LNCaP clone FGC (cell line): Measurements from ENCODE around the gene UBE2E1.
A peak's percentile ranks its signal among the peaks of the same experiment; 100 is the strongest.

Experiments
- DNase-seq: peaks from one replicate; pipeline ENCODE4 v3.0.0-alpha.2; 2011; ENCODE audit warnings: low read depth
- H3K4me3 ChIP-seq: 2 replicates; pipeline ENCODE4 v1.5.1; 2011; ENCODE audit warnings: mild to moderate bottlenecking, low read depth, low read length, control low read depth
- TF ChIP-seq, protein P1 (sequence below): IDR thresholded peaks from 2 replicates; pipeline ENCODE4 v1.5.1; 2012; ENCODE audit warnings: mild to moderate bottlenecking; ENCODE audit not compliant: control insufficient read depth, insufficient read depth; ENCODE audit errors: extremely low read depth

The UBE2E1 gene

DNA sequence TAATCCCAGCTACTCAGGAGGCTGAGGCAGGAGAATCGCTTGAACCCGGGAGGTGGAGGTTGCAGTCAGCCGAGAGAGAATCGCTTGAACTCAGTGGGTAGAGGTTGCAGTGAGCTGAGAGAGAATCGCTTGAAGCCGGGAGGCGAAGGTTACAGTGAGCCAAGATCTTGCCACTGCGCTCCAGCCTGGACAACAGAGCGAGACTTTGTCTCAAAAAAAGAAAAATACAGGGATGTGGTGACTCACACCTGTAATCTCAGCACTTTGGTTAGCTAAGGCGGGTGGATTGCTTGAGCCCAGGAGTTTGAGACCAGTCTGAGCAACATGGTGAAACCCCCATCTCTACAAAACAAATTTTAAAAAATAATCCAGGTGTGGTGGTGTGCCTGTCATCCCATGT is 26.8 kb downstream of the UBE2E1 start:
- H3K4me3 ChIP-seq, result no peak overlapping the region
- no peak for DNase-seq
- TF ChIP-seq, protein P1, sequence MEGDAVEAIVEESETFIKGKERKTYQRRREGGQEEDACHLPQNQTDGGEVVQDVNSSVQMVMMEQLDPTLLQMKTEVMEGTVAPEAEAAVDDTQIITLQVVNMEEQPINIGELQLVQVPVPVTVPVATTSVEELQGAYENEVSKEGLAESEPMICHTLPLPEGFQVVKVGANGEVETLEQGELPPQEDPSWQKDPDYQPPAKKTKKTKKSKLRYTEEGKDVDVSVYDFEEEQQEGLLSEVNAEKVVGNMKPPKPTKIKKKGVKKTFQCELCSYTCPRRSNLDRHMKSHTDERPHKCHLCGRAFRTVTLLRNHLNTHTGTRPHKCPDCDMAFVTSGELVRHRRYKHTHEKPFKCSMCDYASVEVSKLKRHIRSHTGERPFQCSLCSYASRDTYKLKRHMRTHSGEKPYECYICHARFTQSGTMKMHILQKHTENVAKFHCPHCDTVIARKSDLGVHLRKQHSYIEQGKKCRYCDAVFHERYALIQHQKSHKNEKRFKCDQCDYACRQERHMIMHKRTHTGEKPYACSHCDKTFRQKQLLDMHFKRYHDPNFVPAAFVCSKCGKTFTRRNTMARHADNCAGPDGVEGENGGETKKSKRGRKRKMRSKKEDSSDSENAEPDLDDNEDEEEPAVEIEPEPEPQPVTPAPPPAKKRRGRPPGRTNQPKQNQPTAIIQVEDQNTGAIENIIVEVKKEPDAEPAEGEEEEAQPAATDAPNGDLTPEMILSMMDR, result no peak

DNA sequence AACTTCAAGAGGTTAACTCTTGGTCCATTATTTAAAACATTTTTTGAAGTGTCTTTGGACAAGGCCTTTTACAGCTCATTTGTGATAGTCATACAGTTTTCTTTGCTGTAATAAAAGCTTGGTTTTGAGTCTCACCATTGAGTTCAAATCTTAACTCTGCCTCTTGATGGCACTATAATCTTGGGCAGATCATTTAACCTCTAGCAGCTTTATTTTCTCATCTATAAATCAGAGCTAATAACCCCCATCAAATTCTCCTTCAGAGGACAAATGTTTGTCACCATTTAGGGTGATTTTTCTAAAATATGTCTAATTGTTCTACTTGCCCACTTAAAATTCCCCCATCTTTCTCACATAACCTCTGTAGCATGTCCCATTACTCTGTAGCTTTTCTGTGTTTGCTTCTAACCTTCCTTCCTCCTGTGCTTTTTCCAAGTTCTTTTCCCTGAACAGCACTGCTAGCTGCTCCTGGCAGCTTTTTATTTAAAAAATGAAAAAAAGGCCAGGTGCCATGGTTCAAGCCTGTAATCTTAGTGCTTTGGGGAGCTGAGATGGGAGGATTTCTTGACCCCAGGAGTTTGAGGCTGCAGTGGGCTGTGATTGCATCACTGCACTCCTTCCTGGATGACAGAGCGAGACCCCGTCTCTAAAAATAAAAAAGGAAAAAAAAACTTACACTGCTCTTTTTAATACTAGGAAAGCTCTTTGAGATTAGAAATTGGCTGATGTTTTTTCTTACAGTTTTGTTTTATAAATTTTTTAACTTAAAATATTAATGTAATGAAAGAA is 28.5 kb downstream of the UBE2E1 start:
- no peak for DNase-seq
- H3K4me3 ChIP-seq, result no peak overlapping the region
- TF ChIP-seq, protein P1, result peak; percentile 45

DNA sequence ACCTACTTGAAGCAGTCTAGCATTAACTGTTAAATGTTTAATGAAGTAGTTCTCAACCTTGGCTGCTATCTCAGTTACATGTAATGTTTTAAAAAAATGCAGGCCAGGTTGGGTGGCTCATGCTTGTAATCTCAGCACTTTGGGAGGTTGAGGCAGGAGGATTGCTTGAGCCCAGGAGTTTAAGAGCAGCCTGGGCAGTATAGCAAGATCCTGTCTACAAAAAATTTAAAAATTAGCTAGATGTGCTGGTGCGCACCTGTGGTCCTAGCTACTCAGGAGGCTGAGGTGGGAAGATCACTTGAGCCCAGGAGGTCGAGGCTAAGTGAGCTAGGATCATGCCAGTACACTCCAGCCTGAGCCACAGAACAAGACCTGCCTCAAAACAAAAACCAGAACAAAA is 29.3 kb downstream of the UBE2E1 start:
- no peak overlapping the region for H3K4me3 ChIP-seq
- TF ChIP-seq, protein P1, result no peak
- no peak for DNase-seq

DNA sequence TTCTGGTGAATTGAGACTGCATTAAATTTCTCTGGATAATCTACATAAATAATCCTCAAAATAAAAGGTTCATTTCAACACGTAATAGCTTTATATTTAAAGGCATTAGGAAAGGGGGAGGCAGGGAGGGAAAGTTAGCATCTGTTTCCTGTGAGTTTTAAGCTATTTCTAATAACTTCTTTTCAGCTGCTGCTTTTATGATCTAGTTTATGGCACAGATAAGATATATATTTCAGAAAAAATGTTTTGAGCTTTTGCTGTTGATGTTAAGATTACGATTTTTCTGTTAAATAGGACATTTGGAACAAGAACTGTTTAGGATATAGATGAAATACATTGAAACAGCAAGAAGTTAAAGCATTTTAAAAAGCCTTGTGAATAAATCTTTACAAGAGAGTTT is 30.0 kb downstream of the UBE2E1 start:
- DNase-seq, result no peak
- TF ChIP-seq, protein P1, result no peak
- H3K4me3 ChIP-seq, result no peak overlapping the region

DNA sequence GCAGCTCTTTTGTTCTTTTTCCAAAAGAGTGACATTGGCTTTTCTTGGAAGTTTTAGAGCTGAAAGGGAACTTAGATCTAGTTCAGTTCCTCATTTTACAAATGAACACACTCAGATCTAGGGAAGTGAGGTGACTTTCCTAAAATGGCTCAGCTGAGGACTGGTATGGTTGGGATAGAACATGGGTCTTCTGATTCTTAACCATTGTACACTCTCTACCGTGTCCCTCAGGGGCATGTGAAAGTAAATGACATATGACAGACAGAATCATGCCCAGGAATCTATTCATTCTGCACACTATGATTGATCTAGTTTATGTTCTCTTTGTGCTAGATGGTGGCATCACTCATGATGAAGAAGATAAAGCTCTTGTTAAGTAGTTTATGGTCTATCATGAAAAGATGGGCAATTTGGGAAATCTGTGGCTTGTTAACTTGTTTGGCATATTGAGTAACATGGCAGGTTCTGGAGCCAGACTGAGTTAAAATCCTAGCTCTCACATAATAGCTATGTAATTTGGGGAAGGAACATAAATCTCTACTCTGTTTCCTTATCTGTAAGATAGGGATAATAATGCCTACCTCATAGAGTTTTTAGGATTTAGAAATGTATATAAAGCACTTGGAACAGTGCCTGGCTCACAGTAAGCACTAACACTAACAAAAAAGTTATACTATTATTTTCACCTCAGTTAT is 30.9 kb downstream of the UBE2E1 start:
- no peak for DNase-seq
- TF ChIP-seq, protein P1, result no peak
- H3K4me3 ChIP-seq, result no peak overlapping the region

DNA sequence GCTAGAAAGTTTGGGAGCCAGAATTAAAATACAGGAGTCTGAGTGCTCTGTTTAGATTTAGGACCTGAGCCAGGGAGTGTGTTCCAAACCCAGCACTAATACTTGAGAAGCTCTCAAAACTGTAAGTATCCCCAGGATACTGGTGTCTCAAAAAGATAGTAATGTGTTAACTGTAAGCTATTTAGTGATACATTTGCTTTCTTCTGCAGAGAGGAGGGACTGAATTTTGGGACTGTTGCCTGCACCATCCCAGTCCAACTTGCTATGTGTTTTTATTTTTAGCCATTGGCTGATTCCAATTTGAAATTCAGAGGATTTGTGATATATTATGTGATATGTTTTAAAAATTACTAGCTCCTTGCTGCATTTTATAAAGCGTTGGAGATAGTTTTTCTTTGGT is 31.5 kb downstream of the UBE2E1 start:
- TF ChIP-seq, protein P1, result no peak
- DNase-seq, result no peak
- no peak overlapping the region for H3K4me3 ChIP-seq
